PFSK-1 (cell line): Measurements from ENCODE around the gene EFCAB6.

ENCODE experiments used
- FOXP2 ChIP-seq: optimal IDR thresholded peaks from 2 replicates; pipeline ENCODE3; 2011; ENCODE audit warnings: borderline replicate concordance, control low read depth, inconsistent platforms; ENCODE audit not compliant: insufficient read depth; ENCODE audit errors: extremely low read length, extremely low read depth
- POLR2AphosphoS5 ChIP-seq: IDR thresholded peaks from 2 replicates; pipeline ENCODE4 v1.6.1; 2012; ENCODE audit warnings: low read depth, mild to moderate bottlenecking, control low read depth, low read length, moderate library complexity
- SIN3A ChIP-seq: IDR thresholded peaks from 2 replicates; pipeline ENCODE4 v1.6.1; 2012; ENCODE audit warnings: mild to moderate bottlenecking, low read length, moderate library complexity, borderline replicate concordance; ENCODE audit not compliant: insufficient read depth
- TAF1 ChIP-seq: IDR thresholded peaks from 2 replicates; pipeline ENCODE4 v1.6.1; 2012; ENCODE audit warnings: low read length, control low read depth, borderline replicate concordance; ENCODE audit not compliant: insufficient read depth
- TF ChIP-seq, protein P1 (sequence below), 2 experiments: IDR thresholded peaks; 2 replicates each; pipeline versions ENCODE4 v1.6.1 to v1.8.0; 2011 to 2012; ENCODE audit warnings: low read depth in 2 of 2, low read length in 2 of 2, control low read depth in 1 of 2, inconsistent platforms in 1 of 2, mild to moderate bottlenecking in 1 of 2, moderate library complexity in 1 of 2; ENCODE audit not compliant: insufficient read depth in 1 of 2

Gene EFCAB6

DNA sequence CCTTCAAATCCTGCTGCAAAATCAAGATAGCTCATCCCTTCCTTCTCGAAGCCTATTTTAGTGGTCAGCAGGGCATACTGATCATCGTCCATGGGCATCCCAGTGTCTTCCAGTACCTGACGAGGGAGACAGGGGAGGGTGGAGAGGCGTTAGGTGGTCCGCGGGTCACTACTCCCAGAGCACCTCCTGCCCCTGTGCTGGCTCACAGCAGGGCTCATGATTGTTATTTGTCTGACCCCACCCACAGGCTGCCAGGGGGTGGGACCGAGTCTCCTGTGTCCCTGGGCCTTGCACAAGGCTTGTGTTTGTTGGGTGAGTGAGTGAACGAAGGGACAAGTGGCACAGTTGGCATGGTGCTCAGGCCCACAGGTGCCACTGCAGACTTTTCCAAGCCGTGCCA, 177.0 kb downstream of the EFCAB6 start:
- TF ChIP-seq FOXP2 (no peak), SIN3A (no peak), POLR2AphosphoS5 (no peak), TAF1 (no peak)
- TF ChIP-seq, protein P1, sequence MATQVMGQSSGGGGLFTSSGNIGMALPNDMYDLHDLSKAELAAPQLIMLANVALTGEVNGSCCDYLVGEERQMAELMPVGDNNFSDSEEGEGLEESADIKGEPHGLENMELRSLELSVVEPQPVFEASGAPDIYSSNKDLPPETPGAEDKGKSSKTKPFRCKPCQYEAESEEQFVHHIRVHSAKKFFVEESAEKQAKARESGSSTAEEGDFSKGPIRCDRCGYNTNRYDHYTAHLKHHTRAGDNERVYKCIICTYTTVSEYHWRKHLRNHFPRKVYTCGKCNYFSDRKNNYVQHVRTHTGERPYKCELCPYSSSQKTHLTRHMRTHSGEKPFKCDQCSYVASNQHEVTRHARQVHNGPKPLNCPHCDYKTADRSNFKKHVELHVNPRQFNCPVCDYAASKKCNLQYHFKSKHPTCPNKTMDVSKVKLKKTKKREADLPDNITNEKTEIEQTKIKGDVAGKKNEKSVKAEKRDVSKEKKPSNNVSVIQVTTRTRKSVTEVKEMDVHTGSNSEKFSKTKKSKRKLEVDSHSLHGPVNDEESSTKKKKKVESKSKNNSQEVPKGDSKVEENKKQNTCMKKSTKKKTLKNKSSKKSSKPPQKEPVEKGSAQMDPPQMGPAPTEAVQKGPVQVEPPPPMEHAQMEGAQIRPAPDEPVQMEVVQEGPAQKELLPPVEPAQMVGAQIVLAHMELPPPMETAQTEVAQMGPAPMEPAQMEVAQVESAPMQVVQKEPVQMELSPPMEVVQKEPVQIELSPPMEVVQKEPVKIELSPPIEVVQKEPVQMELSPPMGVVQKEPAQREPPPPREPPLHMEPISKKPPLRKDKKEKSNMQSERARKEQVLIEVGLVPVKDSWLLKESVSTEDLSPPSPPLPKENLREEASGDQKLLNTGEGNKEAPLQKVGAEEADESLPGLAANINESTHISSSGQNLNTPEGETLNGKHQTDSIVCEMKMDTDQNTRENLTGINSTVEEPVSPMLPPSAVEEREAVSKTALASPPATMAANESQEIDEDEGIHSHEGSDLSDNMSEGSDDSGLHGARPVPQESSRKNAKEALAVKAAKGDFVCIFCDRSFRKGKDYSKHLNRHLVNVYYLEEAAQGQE (IDR thresholded peaks at IDR 0.05; ENCODE audit: insufficient read depth in 1 of 2, low read depth in 2 of 2, low read length in 2 of 2), result no peak

DNA sequence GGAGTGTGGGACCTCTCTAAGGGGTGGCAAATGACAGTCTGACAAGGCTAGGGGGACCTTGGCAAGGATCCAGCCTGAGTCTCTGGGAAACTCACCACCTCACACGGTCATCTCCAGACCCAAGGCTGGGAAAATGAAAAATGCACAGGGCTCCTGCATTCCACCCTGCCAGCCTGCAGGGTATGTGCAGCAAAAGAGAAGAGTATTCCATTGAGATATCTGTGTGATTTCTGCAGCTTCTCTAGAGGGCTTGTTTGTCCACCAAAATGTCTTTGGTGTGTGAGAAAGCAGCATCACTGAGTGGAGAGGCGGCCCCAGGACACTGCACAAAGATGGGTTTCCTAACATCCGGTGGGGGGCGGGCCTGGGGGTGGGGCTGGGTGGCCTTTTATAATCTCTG, 177.8 kb downstream of the EFCAB6 start:
- TF ChIP-seq POLR2AphosphoS5 (no peak), SIN3A (no peak), TAF1 (no peak), FOXP2 (no peak)
- TF ChIP-seq, protein P1 (IDR thresholded peaks at IDR 0.05; ENCODE audit: insufficient read depth in 1 of 2, low read depth in 2 of 2, low read length in 2 of 2), result no peak

DNA sequence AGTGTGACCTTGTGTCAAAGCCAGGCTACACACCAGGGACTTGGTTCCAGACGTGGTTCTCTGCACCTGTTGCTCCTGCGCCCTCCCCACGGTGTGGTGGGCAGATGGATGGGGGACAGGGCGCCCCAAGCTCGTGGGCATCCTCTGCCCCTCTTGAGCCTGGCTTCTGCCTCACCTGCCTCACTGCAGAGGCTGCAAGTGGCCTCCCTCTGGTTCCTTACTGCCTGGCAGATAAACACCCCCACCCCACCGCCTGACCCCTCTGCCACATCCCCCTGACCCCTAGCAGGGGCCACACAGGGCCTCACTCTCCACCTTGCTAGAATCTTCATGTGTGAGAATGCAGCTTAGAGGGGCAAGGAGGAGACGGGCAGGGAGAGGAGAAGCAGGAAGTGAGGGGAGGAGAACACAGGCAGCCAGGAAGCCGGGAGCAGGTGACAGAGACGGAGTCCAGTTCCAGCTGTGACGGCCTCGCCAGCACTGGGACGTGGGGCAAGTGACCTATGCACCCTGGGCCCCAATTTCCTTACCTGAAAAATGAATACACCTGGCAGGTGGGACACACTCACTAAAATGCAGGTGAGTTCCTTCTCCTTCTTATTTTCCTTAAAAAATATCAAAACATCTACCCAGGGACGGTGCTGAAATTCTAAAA, 178.3 kb downstream of the EFCAB6 start:
- TF ChIP-seq POLR2AphosphoS5 (no peak), SIN3A (no peak), FOXP2 (no peak), TAF1 (no peak)
- TF ChIP-seq, protein P1 (IDR thresholded peaks at IDR 0.05; ENCODE audit: insufficient read depth in 1 of 2, low read depth in 2 of 2, low read length in 2 of 2), result no peak

DNA sequence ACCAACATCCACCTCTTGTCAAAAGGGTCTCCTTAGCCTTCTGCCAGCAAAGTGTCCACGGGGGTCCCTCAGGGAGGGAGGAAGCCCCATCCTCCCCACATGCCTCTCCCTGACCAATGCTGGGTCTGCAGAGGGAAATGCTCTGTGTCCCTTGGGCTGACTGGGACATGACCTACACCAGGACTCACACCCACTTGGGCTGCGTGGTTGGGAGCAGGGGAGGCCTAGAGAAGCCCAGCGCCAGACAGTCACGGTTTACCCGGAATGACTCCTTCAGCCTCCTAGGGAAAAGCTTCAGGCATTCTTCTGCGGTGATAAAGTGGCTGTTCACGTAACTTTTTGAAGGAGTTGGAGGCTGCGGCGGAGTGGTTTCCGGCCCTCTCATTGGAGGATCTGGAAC, 180.3 kb downstream of the EFCAB6 start:
- TF ChIP-seq FOXP2 (no peak), POLR2AphosphoS5 (no peak), SIN3A (no peak), TAF1 (no peak)
- TF ChIP-seq, protein P1 (IDR thresholded peaks at IDR 0.05; ENCODE audit: insufficient read depth in 1 of 2, low read depth in 2 of 2, low read length in 2 of 2), result no peak

DNA sequence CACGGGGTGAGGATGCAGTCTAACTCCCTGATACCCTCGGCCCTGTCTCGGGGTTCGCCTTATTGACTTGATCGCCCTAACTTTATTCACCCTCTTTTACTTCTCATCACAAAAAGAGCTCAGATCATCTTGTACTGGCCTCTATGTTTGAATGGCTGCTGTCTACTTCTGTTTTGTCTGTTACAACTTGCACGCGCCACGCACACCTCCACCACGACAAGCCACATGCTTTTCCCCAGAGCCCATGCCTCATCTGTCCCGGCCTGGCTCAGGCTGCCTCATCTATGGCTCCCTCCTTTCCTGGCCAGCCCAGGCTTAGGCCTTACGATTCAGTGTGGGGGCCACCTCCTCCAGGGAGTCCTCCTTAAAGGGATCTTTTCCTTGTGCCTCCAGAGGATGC, 180.9 kb downstream of the EFCAB6 start:
- TF ChIP-seq TAF1 (no peak), FOXP2 (no peak)
